Ectodermal cell (in vitro differentiated cells): ENCODE measurements around the gene KRTAP10-4.

Experiments
- H3K27ac ChIP-seq: 2 replicates; pipeline ENCODE4 v1.7.0; 2013; ENCODE audit warnings: mild to moderate bottlenecking, low read depth, low read length; ENCODE audit not compliant: insufficient read depth, poor library complexity, severe bottlenecking
- H3K27me3 ChIP-seq: 2 replicates; pipeline ENCODE4 v1.7.0; 2013; ENCODE audit warnings: mild to moderate bottlenecking, low read length; ENCODE audit not compliant: insufficient read depth, control insufficient read depth, poor library complexity, severe bottlenecking
- H3K36me3 ChIP-seq: one replicate; pipeline ENCODE4 v1.7.0; 2013; ENCODE audit warnings: low read length; ENCODE audit not compliant: control insufficient read depth, insufficient read depth
- H3K4me1 ChIP-seq: one replicate; pipeline ENCODE4 v1.7.0; 2013; ENCODE audit warnings: low read length; ENCODE audit not compliant: control insufficient read depth, insufficient read depth
- H3K4me3 ChIP-seq: 2 replicates; pipeline ENCODE4 v1.7.0; 2013; ENCODE audit warnings: low read depth, low read length, control low read depth; ENCODE audit not compliant: insufficient read depth
- H3K9me3 ChIP-seq: 2 replicates; pipeline ENCODE4 v1.7.0; 2013; ENCODE audit warnings: mild to moderate bottlenecking, low read length, moderate library complexity; ENCODE audit not compliant: control insufficient read depth
- WGBS, 2 experiments: methylation state at CpG; one replicate each; pipeline ENCODE4 v1.1.7; 2013; ENCODE audit warnings: missing lambda C conversion rate in 2 of 2; 5-methylcytosine and 5-hydroxymethylcytosine counted together

KRTAP10-4 gene

DNA sequence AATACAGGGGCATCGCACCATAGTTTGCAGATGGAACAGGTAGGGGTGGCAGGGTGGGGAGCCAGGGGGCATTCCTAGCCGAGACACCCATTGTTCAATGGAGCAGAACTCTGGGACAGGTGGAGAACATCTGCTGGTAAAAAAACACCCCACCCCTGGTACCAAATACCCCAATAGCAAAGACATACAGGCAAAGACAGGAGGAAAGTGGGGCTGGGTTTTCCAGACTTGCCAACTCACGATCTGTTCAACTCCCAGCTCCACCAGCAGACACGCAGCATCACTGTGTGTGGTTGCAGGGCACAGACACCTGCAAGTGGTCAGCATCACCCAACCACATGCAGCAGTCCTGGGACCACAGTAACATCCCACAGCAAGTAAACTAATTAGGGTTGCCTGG, 38.0 kb downstream of the KRTAP10-4 start:
- no peak overlapping the region for H3K4me3 ChIP-seq

DNA sequence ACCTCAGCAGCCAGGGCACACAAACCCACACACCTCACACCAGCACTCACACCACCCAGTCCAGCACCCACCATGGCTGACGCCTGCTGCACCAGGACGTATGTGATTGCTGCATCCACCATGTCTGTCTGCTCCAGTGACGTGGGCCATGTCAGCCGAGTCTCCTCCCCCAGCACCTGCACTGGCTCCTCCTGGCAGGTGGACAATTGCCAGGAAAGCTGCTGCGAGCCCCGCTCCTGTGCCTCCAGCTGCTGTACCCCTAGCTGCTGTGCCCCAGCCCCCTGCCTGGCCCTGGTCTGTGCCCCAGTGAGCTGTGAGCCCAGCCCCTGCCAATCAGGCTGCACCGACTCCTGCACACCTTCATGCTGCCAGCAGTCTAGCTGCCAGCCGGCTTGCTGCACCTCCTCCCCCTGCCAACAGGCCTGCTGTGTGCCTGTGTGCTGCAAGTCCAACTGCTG, 38.5 kb downstream of the KRTAP10-4 start, which contains the start of gene KRTAP10-8:
Gene KRTAP10-8 (plus strand): TSS at position 51 of the 458 bp plus-strand sequence. CDS start 22 bp downstream, at position 73.
- no peaks in the 10 kb centered on the region for H3K36me3 ChIP-seq
- no peaks in the 10 kb centered on the region for H3K4me1 ChIP-seq
- H3K27ac ChIP-seq, result no peak within 1 kb of the TSS
- no peak within 1 kb of the TSS for H3K4me3 ChIP-seq
- peaks cover 2% of the 10 kb centered on the region for H3K9me3 ChIP-seq
- H3K27me3 ChIP-seq, result no peaks in the 10 kb centered on the region
- WGBS, 2 experiments, result 93 to 96% methylated on average over 8 of the region's 8 CpGs

More for the DNA sequence above, 38.0 kb downstream of the KRTAP10-4 start:
- Histone ChIP-seq H3K27me3 (no peaks in the 10 kb centered on the region), H3K27ac (no peak overlapping the region), H3K4me1 (no peaks in the 10 kb centered on the region), H3K36me3 (no peaks in the 10 kb centered on the region), H3K9me3 (peaks cover 2% of the 10 kb centered on the region)
- 86 to 92% methylated on average over 4 of the region's 4 CpGs for WGBS, 2 experiments

DNA sequence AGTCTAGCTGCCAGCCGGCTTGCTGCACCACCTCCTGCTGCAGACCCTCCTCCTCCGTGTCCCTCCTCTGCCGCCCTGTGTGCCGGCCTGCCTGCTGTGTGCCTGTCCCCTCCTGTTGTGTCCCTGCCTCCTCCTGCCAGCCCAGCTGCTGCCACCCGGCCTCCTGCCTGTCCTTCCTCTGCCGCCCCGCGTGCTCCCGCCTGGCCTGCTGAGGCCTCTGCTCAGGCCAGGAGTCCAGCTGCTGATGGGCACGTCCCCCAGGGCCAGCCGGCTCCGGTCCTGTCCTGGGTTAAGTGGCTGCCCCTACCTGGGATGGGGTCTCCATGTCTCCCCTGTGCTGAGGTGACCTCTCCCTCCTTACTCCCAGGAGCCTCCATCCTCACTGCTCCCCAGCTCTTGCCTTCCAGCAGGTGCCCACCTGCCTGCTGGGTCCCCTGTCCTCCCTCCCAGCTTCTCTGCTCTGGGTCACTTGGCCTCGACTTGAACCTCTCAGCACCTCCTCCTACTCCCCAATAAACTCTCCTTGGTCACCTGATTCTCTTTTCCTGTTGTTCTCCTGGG, 39.2 kb downstream of the KRTAP10-4 start:
- Histone ChIP-seq H3K36me3 (no peaks in the 10 kb centered on the region), H3K9me3 (peaks cover 2% of the 10 kb centered on the region), H3K4me3 (no peak overlapping the region), H3K4me1 (no peaks in the 10 kb centered on the region), H3K27ac (no peak overlapping the region), H3K27me3 (no peaks in the 10 kb centered on the region)
- WGBS, 2 experiments, result 89 to 91% methylated on average over 13 of the region's 13 CpGs

DNA sequence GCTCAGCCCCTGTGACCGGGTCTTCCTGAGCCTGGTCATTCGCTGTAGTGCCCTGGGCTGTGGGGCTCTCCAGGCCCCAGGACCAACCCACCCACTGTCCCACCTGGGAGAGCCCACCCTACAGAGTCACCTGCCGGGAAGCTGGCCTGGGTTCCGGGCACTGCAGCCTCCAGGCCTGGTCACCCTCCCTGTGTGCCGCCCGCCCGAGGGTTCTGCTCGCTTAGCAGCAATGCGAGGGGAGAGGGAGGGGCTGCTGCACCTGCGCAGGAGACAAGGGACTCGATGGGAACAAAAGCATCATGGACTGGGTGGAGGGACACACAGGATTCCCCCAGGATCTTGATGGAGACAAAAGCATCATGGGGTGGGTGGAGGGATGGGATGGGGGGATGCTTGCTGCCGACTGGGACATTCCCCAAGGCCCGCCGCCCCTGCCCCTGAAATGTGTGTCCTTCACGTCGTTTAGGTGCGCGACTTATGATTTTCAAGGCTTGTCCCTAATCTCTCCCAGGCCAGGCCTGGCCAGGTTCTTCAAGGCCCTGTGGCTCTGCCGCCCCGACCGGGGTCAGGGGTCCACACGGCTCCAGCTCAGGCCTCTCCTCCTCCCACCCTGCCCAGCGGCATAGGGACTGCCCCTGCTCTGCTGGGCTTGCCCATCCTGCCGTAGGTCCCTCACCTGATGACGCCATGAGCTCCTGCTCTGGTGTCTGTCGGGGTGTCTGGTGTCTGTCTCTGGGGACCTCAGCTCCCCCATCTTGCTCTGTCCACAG, 40.0 kb downstream of the KRTAP10-4 start:
- H3K27me3 ChIP-seq, result no peaks in the 10 kb centered on the region
- H3K4me3 ChIP-seq, result no peak overlapping the region
- H3K4me1 ChIP-seq, result no peaks in the 10 kb centered on the region
- no peaks in the 10 kb centered on the region for H3K36me3 ChIP-seq
- no peak overlapping the region for H3K27ac ChIP-seq
- H3K9me3 ChIP-seq, result peaks cover 2% of the 10 kb centered on the region
- 92 to 94% methylated on average over 26 of the region's 26 CpGs for WGBS, 2 experiments

DNA sequence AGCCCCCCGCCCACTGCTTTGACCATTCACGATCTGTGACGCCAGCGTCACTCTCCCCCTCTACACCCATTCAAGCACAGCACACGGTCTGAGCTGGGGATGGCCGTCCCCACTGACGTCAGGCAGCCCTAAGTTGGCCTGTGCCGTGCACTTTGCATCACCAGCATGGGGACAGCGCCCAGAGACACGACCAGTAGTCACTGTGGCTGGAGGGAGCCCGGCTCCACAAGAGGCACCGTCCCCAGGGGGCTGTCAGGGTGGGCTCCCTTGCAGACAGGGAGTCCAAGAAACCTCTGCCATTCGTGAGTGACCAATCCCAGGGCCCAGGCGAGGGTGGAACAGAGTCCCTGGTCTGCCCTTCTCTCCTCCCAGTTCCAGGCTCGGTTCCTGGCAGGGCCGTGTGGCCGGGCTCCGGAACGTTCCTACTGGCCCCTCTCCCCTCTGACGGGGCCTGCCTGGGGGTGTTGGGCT, 40.7 kb downstream of the KRTAP10-4 start:
- H3K4me3 ChIP-seq, result no peak overlapping the region
- no peaks in the 10 kb centered on the region for H3K4me1 ChIP-seq
- H3K27ac ChIP-seq, result no peak overlapping the region
- H3K9me3 ChIP-seq, result peaks cover 2% of the 10 kb centered on the region
- no peaks in the 10 kb centered on the region for H3K27me3 ChIP-seq
- H3K36me3 ChIP-seq, result no peaks in the 10 kb centered on the region
- 89 to 93% methylated on average over 20 of the region's 20 CpGs for WGBS, 2 experiments

GRCh38 chr21:44614961-44615391, 41.4 kb downstream of the KRTAP10-4 start:
- H3K36me3 ChIP-seq, result no peaks in the 10 kb centered on the region
- WGBS, 2 experiments, result 93 to 97% methylated on average over 28 of the region's 28 CpGs
- no peaks in the 10 kb centered on the region for H3K4me1 ChIP-seq
- no peaks in the 10 kb centered on the region for H3K27me3 ChIP-seq
- H3K9me3 ChIP-seq, result peaks cover 2% of the 10 kb centered on the region
- no peak overlapping the region for H3K27ac ChIP-seq
- no peak overlapping the region for H3K4me3 ChIP-seq

DNA sequence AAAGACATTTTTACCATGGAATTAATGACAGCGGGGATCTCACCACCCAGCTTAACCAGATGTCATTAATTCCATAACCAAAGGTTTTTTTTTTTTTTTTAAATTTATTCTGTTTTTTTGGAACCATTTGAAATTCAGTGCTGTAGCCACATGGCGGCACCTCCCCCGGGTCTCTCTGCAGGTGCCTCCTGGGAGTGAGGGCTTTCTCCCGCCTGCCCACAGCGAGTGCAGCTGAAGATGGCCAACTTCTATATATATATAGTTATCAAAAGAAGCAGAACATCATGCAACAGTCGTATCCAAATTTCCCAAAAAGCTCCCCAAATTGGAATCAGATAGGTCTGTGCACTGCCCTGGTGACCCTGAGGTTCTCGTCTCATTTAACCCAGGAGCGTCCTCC, 41.9 kb downstream of the KRTAP10-4 start:
- no peak overlapping the region for H3K27ac ChIP-seq
- H3K4me3 ChIP-seq, result no peak overlapping the region
- no peaks in the 10 kb centered on the region for H3K27me3 ChIP-seq
- H3K9me3 ChIP-seq, result peaks cover 2% of the 10 kb centered on the region
- H3K36me3 ChIP-seq, result no peaks in the 10 kb centered on the region
- no peaks in the 10 kb centered on the region for H3K4me1 ChIP-seq
- WGBS, 2 experiments, result 82 to 95% methylated on average over 6 of the region's 8 CpGs

GRCh38 chr21:44615911-44616590, 42.5 kb downstream of the KRTAP10-4 start:
- H3K4me3 ChIP-seq, result no peak overlapping the region
- 81 to 82% methylated on average over 17 of the region's 17 CpGs for WGBS, 2 experiments
- H3K4me1 ChIP-seq, result no peaks in the 10 kb centered on the region
- peaks cover under 1% of the 10 kb centered on the region for H3K9me3 ChIP-seq
- no peak overlapping the region for H3K27ac ChIP-seq
- H3K36me3 ChIP-seq, result no peaks in the 10 kb centered on the region
- H3K27me3 ChIP-seq, result no peaks in the 10 kb centered on the region

- Histone ChIP-seq H3K4me3 (no peak overlapping the region), H3K36me3 (no peaks in the 10 kb centered on the region), H3K4me1 (no peaks in the 10 kb centered on the region), H3K9me3 (no peaks in the 10 kb centered on the region), H3K27ac (no peak overlapping the region), H3K27me3 (no peaks in the 10 kb centered on the region)
- 89 to 90% methylated on average over 16 of the region's 16 CpGs for whole genome bisulfite sequencing, 2 experiments
These were observed 43.0 kb downstream of the KRTAP10-4 start for GRCh38 chr21:44616591-44616926.

GRCh38 chr21:44617071-44617501, 43.6 kb downstream of the KRTAP10-4 start:
- Histone ChIP-seq H3K4me3 (no peak overlapping the region), H3K27ac (no peak overlapping the region), H3K36me3 (no peaks in the 10 kb centered on the region), H3K27me3 (no peaks in the 10 kb centered on the region), H3K4me1 (no peaks in the 10 kb centered on the region), H3K9me3 (no peaks in the 10 kb centered on the region)
- 69 to 72% methylated on average over 8 of the region's 8 CpGs for WGBS, 2 experiments
